Astrocyte of the cerebellum (primary cell): ENCODE data around the gene LGALS3.

Source experiments
- DNase-seq: peaks from one replicate; pipeline ENCODE4 v3.0.0-alpha.2; 2011; ENCODE audit warnings: low read depth
- H3K4me3 ChIP-seq: 2 replicates; pipeline ENCODE4 v1.5.1; 2011; ENCODE audit warnings: mild to moderate bottlenecking, low read depth, low read length, moderate library complexity
- in situ Hi-C: cut with HindIII; loops from 2 replicates; pipeline ENCODE4 v1.10.0; 2017; ENCODE audit warnings: low sequenced_read_pairs
- TF ChIP-seq, protein P1 (sequence below): IDR thresholded peaks from 2 replicates; pipeline ENCODE4 v1.5.1; 2012; ENCODE audit warnings: low read length, low read depth, moderate library complexity, mild to moderate bottlenecking; ENCODE audit errors: missing control alignments

LGALS3 gene

GRCh38 chr14:55103005-55103640, 25.9 kb upstream of the LGALS3 start:
- in situ Hi-C loops: no loop called here
- TF ChIP-seq, protein P1, sequence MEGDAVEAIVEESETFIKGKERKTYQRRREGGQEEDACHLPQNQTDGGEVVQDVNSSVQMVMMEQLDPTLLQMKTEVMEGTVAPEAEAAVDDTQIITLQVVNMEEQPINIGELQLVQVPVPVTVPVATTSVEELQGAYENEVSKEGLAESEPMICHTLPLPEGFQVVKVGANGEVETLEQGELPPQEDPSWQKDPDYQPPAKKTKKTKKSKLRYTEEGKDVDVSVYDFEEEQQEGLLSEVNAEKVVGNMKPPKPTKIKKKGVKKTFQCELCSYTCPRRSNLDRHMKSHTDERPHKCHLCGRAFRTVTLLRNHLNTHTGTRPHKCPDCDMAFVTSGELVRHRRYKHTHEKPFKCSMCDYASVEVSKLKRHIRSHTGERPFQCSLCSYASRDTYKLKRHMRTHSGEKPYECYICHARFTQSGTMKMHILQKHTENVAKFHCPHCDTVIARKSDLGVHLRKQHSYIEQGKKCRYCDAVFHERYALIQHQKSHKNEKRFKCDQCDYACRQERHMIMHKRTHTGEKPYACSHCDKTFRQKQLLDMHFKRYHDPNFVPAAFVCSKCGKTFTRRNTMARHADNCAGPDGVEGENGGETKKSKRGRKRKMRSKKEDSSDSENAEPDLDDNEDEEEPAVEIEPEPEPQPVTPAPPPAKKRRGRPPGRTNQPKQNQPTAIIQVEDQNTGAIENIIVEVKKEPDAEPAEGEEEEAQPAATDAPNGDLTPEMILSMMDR: no peak
- no peak overlapping the region for H3K4me3 ChIP-seq
- DNase-seq: peak; percentile 81

- TF ChIP-seq, protein P1: no peak
- no peak overlapping the region for H3K4me3 ChIP-seq
- in situ Hi-C loops: no loop called here
- no peak for DNase-seq
These were observed 24.8 kb upstream of the LGALS3 start for GRCh38 chr14:55103971-55104954.

DNA sequence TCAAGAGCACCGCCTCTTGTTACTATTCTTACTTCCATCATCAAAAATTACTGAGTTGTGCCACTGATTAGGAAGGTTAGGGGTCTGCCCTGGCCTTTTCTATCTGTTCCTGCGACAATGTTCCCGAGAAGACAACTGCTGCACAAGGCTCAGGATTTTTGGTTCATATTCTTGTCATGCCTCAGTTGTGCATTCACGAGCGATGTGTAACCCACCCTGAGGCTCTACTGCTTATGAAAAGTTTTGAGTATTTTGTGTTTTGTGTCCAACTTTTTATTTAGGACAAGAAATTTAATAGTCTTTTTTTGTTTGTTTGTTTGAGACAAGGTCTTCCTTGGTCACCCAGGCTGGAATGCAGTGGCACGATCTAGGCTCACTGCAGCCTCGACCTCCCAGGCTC, 23.1 kb upstream of the LGALS3 start:
- TF ChIP-seq, protein P1: no peak
- in situ Hi-C loops: no loop called here
- DNase-seq: no peak
- no peak overlapping the region for H3K4me3 ChIP-seq

DNA sequence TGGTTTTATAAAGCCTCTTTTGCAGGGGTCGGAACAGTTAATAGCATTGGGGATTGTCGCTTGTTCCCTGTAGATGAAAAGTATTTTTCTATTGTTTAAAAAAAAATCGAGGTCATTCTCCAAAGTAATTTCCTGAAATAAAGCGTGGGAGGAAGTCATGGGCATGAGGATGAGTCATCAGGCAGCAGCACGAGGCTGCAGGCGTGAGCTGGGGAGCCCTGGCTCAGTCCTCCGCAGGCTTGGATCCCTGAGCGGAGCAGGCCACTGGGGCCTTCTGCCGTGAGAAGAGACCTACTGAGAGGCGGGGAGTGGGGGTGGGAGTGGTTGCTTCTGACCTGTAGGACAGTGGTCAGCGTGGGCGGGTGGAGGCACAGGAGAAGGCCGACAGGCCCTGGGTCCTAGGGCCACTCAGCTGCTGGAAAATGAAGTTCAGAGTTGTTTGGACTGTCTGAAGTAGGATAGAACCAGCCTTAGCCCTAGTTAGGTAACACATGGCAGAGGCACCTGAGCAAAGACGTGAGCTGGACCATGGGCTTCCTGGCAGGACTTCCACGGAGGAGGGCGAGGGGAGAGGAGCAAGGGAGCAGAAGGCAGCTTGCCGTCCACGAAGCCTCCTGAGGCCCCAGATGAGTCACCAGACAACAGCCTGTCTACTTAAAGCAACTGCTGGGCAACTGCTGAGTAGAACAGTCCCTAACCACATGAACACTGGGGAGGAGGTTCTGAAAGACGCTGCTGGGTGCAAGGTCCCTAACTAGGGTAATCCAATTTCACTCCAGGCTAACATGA, 21.1 kb upstream of the LGALS3 start:
- TF ChIP-seq, protein P1: no peak
- in situ Hi-C loops: no loop called here
- peak; percentile 85 for DNase-seq
- no peak overlapping the region for H3K4me3 ChIP-seq

GRCh38 chr14:55109836-55110235, 19.2 kb upstream of the LGALS3 start:
- in situ Hi-C loops: no loop called here
- TF ChIP-seq, protein P1: no peak
- no peak overlapping the region for H3K4me3 ChIP-seq
- no peak for DNase-seq

- no peak for DNase-seq
- in situ Hi-C loops: no loop called here
- H3K4me3 ChIP-seq: no peak overlapping the region
- TF ChIP-seq, protein P1: peak; percentile 7
These were observed 17.8 kb upstream of the LGALS3 start for GRCh38 chr14:55111122-55111708.
